Liver (tissue), 9 donors: Measurements from ENCODE around the gene RAF1. TPM values are rescaled to one million over a fixed set of nuclear protein-coding genes. Genes with fewer than 3 reads are reported as not detected.

ENCODE experiments used
- DNase-seq: peaks from one replicate; pipeline ENCODE4 v3.0.0-alpha.2; 2017; ENCODE audit warnings: low spot score
- H3K27ac ChIP-seq, 2 donors: one replicate each; pipeline ENCODE4 v1.7.0; 2013; ENCODE audit warnings: inconsistent platforms in 2 of 2, low read length in 2 of 2, control low read depth in 1 of 2, low read depth in 1 of 2, mild to moderate bottlenecking in 1 of 2
- H3K27me3 ChIP-seq, 4 donors: one replicate each; pipeline versions ENCODE4 v1.6.1 to v1.7.0; 2013; ENCODE audit warnings: low read length in 3 of 4, inconsistent platforms in 1 of 4, mild to moderate bottlenecking in 1 of 4, moderate library complexity in 1 of 4; ENCODE audit not compliant: control insufficient read depth in 4 of 4, insufficient read depth in 4 of 4
- H3K36me3 ChIP-seq, 4 donors: one replicate each; pipeline versions ENCODE4 v1.6.1 to v1.7.0; 2013; ENCODE audit warnings: low read length in 3 of 4, mild to moderate bottlenecking in 3 of 4, low read depth in 1 of 4, moderate library complexity in 1 of 4; ENCODE audit not compliant: control insufficient read depth in 4 of 4, insufficient read depth in 3 of 4
- H3K4me1 ChIP-seq, 4 donors: one replicate each; pipeline versions ENCODE4 v1.6.1 to v1.7.0; 2013; ENCODE audit warnings: low read length in 3 of 4, mild to moderate bottlenecking in 3 of 4, moderate library complexity in 1 of 4; ENCODE audit not compliant: control insufficient read depth in 4 of 4, insufficient read depth in 4 of 4
- H3K4me3 ChIP-seq, 3 donors: one replicate each; pipeline versions ENCODE4 v1.6.1 to v1.7.0; 2013; ENCODE audit warnings: low read length in 3 of 3, control low read depth in 1 of 3, low read depth in 1 of 3, mild to moderate bottlenecking in 1 of 3
- H3K9ac ChIP-seq, 2 donors: one replicate each; pipeline ENCODE4 v1.7.0; 2013; ENCODE audit warnings: low read length in 2 of 2, mild to moderate bottlenecking in 2 of 2, moderate library complexity in 2 of 2, control low read depth in 1 of 2, low read depth in 1 of 2
- H3K9me3 ChIP-seq, 4 donors: one replicate each; pipeline versions ENCODE4 v1.6.1 to v1.7.0; 2013; ENCODE audit warnings: low read length in 3 of 4; ENCODE audit not compliant: control insufficient read depth in 4 of 4
- ATF3 ChIP-seq: IDR thresholded peaks from 2 replicates; pipeline ENCODE4 v1.6.1; 2016; ENCODE audit warnings: antibody characterized with exemption
- CTCF ChIP-seq: fragments of 150-350 bp; IDR thresholded peaks from 2 replicates; pipeline ENCODE4 v1.5.1; 2017; ENCODE audit warnings: improper control_type of control experiment, low read depth, low read length; ENCODE audit not compliant: missing input control
- EGR1 ChIP-seq, 2 donors: IDR thresholded peaks; 2 replicates each; pipeline ENCODE4 v1.6.1; 2016 to 2018; ENCODE audit warnings: antibody characterized with exemption in 2 of 2, low read depth in 2 of 2
- FOXA1 ChIP-seq: IDR thresholded peaks from 2 replicates; pipeline ENCODE4 v1.6.1; 2016; ENCODE audit warnings: antibody characterized with exemption
- FOXA2 ChIP-seq: IDR thresholded peaks from 2 replicates; pipeline ENCODE4 v1.6.1; 2016; ENCODE audit warnings: antibody characterized with exemption
- HNF4A ChIP-seq, 2 donors: conservative IDR thresholded peaks; 2 replicates each; pipeline ENCODE4 v1.6.1; 2016; ENCODE audit warnings: antibody characterized with exemption in 2 of 2, mild to moderate bottlenecking in 2 of 2
- HNF4G ChIP-seq: IDR thresholded peaks from 2 replicates; pipeline ENCODE4 v1.6.1; 2016; ENCODE audit warnings: antibody characterized with exemption
- JUND ChIP-seq, 2 donors: IDR thresholded peaks; 2 replicates each; pipeline ENCODE4 v1.6.1; 2016; ENCODE audit warnings: antibody characterized with exemption in 2 of 2
- MAX ChIP-seq: IDR thresholded peaks from 2 replicates; pipeline ENCODE4 v1.6.1; 2016; ENCODE audit warnings: antibody characterized with exemption
- NR2F2 ChIP-seq: IDR thresholded peaks from 2 replicates; pipeline ENCODE4 v1.6.1; 2016; ENCODE audit warnings: antibody characterized with exemption
- RXRA ChIP-seq, 2 donors: IDR thresholded peaks; 2 replicates each; pipeline ENCODE4 v1.6.1; 2017 to 2018; ENCODE audit warnings: antibody characterized with exemption in 2 of 2, mild to moderate bottlenecking in 1 of 2
- TAF1 ChIP-seq: conservative IDR thresholded peaks from 2 replicates; pipeline ENCODE4 v1.6.1; 2016; ENCODE audit warnings: antibody characterized with exemption, mild to moderate bottlenecking
- YY1 ChIP-seq: IDR thresholded peaks from 2 replicates; pipeline ENCODE4 v1.6.1; 2016; ENCODE audit warnings: antibody characterized with exemption, mild to moderate bottlenecking
- ZBTB33 ChIP-seq: IDR thresholded peaks from 2 replicates; pipeline ENCODE4 v1.6.1; 2016; ENCODE audit warnings: antibody characterized with exemption
- WGBS: extraction: QIAGEN DNeasy Blood & Tissue Kit; methylation state at CpG from one replicate; pipeline ENCODE4 v1.1.7; 2013; 5-methylcytosine and 5-hydroxymethylcytosine counted together
- polyA plus RNA-seq, 2 donors: library from polyadenylated mRNA; stranded (reverse) in 1 of 2; unstranded in 1 of 2; fragments of 200-250 nt in 1 of 2; fragments of >200 nt in 1 of 2; fragmentation: Nextera tagmentation in 1 of 2; extraction: Ambion mirVana in 1 of 2; gene quantifications; one replicate each; pipeline versions ENCODE4 v1.2.1 to v1.2.3, GENCODE V29; 2013 to 2015
- total RNA-seq, 2 donors: library from RNA; depleted of rRNA; stranded (reverse); fragments of >200 nt; gene quantifications; one replicate each; pipeline ENCODE4 v1.2.3, GENCODE V29; 2014
- donor health status: healthy.
- donor health status: healthy.
- donor health status: healthy.
- donor health status: healthy.
- donor health status: healthy.

RAF1 gene
- total and polyA plus RNA-seq, 4 donors = 44.3 to 92.3 (median 63.2) TPM

- TF ChIP-seq ATF3 (no peak), MAX (no peak), HNF4A (conservative IDR thresholded peaks at IDR 0.05) (peak; percentile 81 to 91), FOXA1 (no peak), EGR1 (IDR thresholded peaks at IDR 0.05; ENCODE audit: low read depth in 2 of 2) (no peak)
Observed at GRCh38 chr3:12620729-12621128, 43.2 kb downstream of the RAF1 start (continued).

GRCh38 chr3:12620305-12620704 lies 43.6 kb downstream of the RAF1 start:
- TF ChIP-seq CTCF (no peak), YY1 (no peak), FOXA2 (no peak), RXRA (IDR thresholded peaks at IDR 0.05) (no peak), FOXA1 (no peak), ZBTB33 (no peak), TAF1 (no peak), NR2F2 (no peak), HNF4G (no peak), JUND (IDR thresholded peaks at IDR 0.05) (no peak), MAX (no peak)
- no peaks in the 10 kb centered on the region for H3K9me3 ChIP-seq
- no peak for DNase-seq
- 96% methylated on average over 6 of the region's 6 CpGs for WGBS
- H3K9ac ChIP-seq = no peak overlapping the region
- H3K4me3 ChIP-seq = no peak overlapping the region
- no peaks in the 10 kb centered on the region for H3K27me3 ChIP-seq
- H3K4me1 ChIP-seq = peaks cover 14 to 35% (median 28%) of the 10 kb centered on the region in 4 donors
- H3K27ac ChIP-seq = peak overlapping the region in 1 of 2 donors; percentile 19
- H3K36me3 ChIP-seq = peaks cover 2 to 12% (median 8%) of the 10 kb centered on the region in 4 donors

- 97% methylated on average over 6 of the region's 6 CpGs for WGBS
- no peak overlapping the region for H3K9ac ChIP-seq
- no peak overlapping the region for H3K4me3 ChIP-seq
Observed at GRCh38 chr3:12618426-12618825, 45.5 kb downstream of the RAF1 start.

More at GRCh38 chr3:12618426-12618825, 45.5 kb downstream of the RAF1 start:
- no peak for DNase-seq
- Histone ChIP-seq H3K27me3 (no peaks in the 10 kb centered on the region), H3K27ac (no peak overlapping the region), H3K9me3 (no peaks in the 10 kb centered on the region), H3K36me3 (peaks cover 2 to 14% (median 8%) of the 10 kb centered on the region in 4 donors), H3K4me1 (peaks cover 13 to 26% (median 24%) of the 10 kb centered on the region in 4 donors)
- TF ChIP-seq HNF4A (conservative IDR thresholded peaks at IDR 0.05) = no peak
- no peak for TF ChIP-seq RXRA (IDR thresholded peaks at IDR 0.05)
- no peak for TF ChIP-seq FOXA2
- no peak for TF ChIP-seq NR2F2
- TF ChIP-seq YY1 = no peak
- no peak for TF ChIP-seq EGR1 (IDR thresholded peaks at IDR 0.05; ENCODE audit: low read depth in 2 of 2)
- no peak for TF ChIP-seq TAF1
- no peak for TF ChIP-seq FOXA1
- no peak for TF ChIP-seq MAX
